Breast epithelium (tissue), 4 donors: Measurements from ENCODE around the gene CENPO. TPM values are rescaled to one million over a fixed set of nuclear protein-coding genes. Genes with fewer than 3 reads are reported as not detected.
A peak's percentile ranks its signal among the peaks of the same experiment; 100 is the strongest.

Experiments
- DNase-seq, 2 donors: peaks; one replicate each; pipeline ENCODE4 v3.0.0-alpha.2; 2019; ENCODE audit warnings: low spot score in 2 of 2
- H3K27ac ChIP-seq, 2 donors: fragments of 200-600 bp; sonication (generic) in 1 of 2; one replicate each; pipeline ENCODE4 v1.5.1; 2016 to 2019; ENCODE audit warnings: mild to moderate bottlenecking in 1 of 2
- H3K27me3 ChIP-seq, 2 donors: fragments of 200-600 bp; sonication (generic) in 1 of 2; one replicate each; pipeline versions ENCODE4 v1.5.1 to v1.6.0; 2017 to 2019; ENCODE audit warnings: control low read depth in 1 of 2, mild to moderate bottlenecking in 1 of 2
- H3K36me3 ChIP-seq: fragments of 200-600 bp; one replicate; pipeline ENCODE4 v1.5.1; 2019
- H3K4me1 ChIP-seq, 2 donors: fragments of 200-600 bp; sonication (generic); one replicate each; pipeline ENCODE4 v1.5.1; 2016 to 2019; ENCODE audit warnings: control low read depth in 1 of 2
- H3K4me3 ChIP-seq, 3 donors: fragments of 200-600 bp; sonication (generic); 1 replicate in 2 of 3; 2 replicates in 1 of 3; pipeline ENCODE4 v1.5.1; 2016 to 2019; ENCODE audit warnings: mild to moderate bottlenecking in 3 of 3, moderate library complexity in 2 of 3
- H3K9me3 ChIP-seq, 2 donors: fragments of 200-600 bp; sonication (generic) in 1 of 2; one replicate each; pipeline ENCODE4 v1.5.1; 2016 to 2019; ENCODE audit warnings: control low read depth in 1 of 2
- CTCF ChIP-seq, 3 donors: fragments of 450-650 bp; IDR thresholded peaks; one replicate each; pipeline ENCODE4 v1.5.1; 2016 to 2017; ENCODE audit warnings: antibody characterized with exemption in 3 of 3, mild to moderate bottlenecking in 3 of 3, moderate library complexity in 3 of 3
- POLR2A ChIP-seq: fragments of 450-650 bp; IDR thresholded peaks from one replicate; pipeline ENCODE4 v1.6.1; 2016; ENCODE audit warnings: antibody characterized with exemption, mild to moderate bottlenecking, moderate library complexity
- POLR2AphosphoS5 ChIP-seq, 3 donors: sonication (generic); formaldehyde crosslinking; IDR thresholded peaks; one replicate each; pipeline ENCODE4 v1.6.1; 2017; ENCODE audit warnings: antibody characterized with exemption in 3 of 3
- intact Hi-C: fragments of 100-400 bp; cut with DNase I; formaldehyde crosslinking; loops from one replicate; pipeline ENCODE4 v1.15.1; 2023; ENCODE audit warnings: low total_unique reads
- total RNA-seq, 3 donors: library from RNA; depleted of rRNA; stranded (reverse); fragments of >200 nt; gene quantifications; one replicate each; pipeline ENCODE4 v1.1.0, GENCODE V29; 2016

CENPO gene
- total RNA-seq, 3 donors from 2014 or later = 1.6 to 4.2 (median 1.8) TPM

- TF ChIP-seq POLR2AphosphoS5 (IDR thresholded peaks at IDR 0.05) (no peak), CTCF (IDR thresholded peaks at IDR 0.05) (no peak), POLR2A (no peak)
Measured at GRCh38 chr2:24785671-24786321, 7.4 kb upstream of the CENPO start.

DNA sequence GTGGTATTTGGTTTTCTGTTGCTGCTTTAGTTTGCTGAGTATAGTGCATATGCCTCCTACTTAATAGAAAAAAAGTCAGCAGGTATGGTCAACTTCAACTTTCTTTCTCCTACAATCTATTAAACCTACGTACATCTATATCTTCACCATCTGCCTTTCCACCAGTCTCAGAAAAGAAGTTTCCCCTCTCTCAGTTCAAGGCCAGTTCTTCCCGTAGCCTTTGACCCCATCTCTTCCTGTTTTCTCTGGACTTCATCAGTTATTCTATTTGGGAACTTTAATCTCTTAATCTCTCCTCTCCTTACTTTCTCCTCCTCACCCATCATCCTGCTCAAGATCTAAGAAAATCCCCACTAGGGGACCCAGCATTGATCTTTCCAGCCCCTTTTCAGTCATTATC, 5.7 kb upstream of the CENPO start:
- H3K36me3 ChIP-seq = no peaks in the 10 kb centered on the region
- TF ChIP-seq CTCF (IDR thresholded peaks at IDR 0.05) = no peak
- no peak for TF ChIP-seq POLR2AphosphoS5 (IDR thresholded peaks at IDR 0.05)
- TF ChIP-seq POLR2A = no peak

More at GRCh38 chr2:24785671-24786321, 7.4 kb upstream of the CENPO start:
- Histone ChIP-seq H3K9me3 (no peaks in the 10 kb centered on the region), H3K27me3 (no peaks in the 10 kb centered on the region), H3K36me3 (no peaks in the 10 kb centered on the region), H3K4me3 (no peak overlapping the region), H3K4me1 (no peaks in the 10 kb centered on the region), H3K27ac (no peak overlapping the region)
- intact Hi-C loops = no loop called here
- no peak for DNase-seq

GRCh38 chr2:24788816-24789215, 4.4 kb upstream of the CENPO start:
- intact Hi-C loops = no loop called here
- TF ChIP-seq CTCF (IDR thresholded peaks at IDR 0.05) (no peak), POLR2AphosphoS5 (IDR thresholded peaks at IDR 0.05) (no peak), POLR2A (no peak)
- no peak for DNase-seq
- Histone ChIP-seq H3K9me3 (no peaks in the 10 kb centered on the region), H3K4me3 (no peak overlapping the region), H3K4me1 (peaks cover 0 to 2% of the 10 kb centered on the region in 2 donors), H3K27me3 (no peaks in the 10 kb centered on the region), H3K36me3 (no peaks in the 10 kb centered on the region), H3K27ac (no peak overlapping the region)

More for the DNA sequence above, 5.7 kb upstream of the CENPO start:
- Histone ChIP-seq H3K9me3 (no peaks in the 10 kb centered on the region), H3K27me3 (no peaks in the 10 kb centered on the region), H3K4me3 (no peak overlapping the region), H3K4me1 (no peaks in the 10 kb centered on the region), H3K27ac (no peak overlapping the region)
- intact Hi-C loops = no loop called here
- no peak for DNase-seq

- Histone ChIP-seq H3K36me3 (no peaks in the 10 kb centered on the region), H3K27me3 (no peaks in the 10 kb centered on the region), H3K4me1 (peaks cover 0 to 3% of the 10 kb centered on the region in 2 donors), H3K9me3 (no peaks in the 10 kb centered on the region), H3K27ac (no peak overlapping the region), H3K4me3 (no peak overlapping the region)
- intact Hi-C loops = no loop called here
- no peak for DNase-seq
- TF ChIP-seq POLR2AphosphoS5 (IDR thresholded peaks at IDR 0.05) (no peak), POLR2A (no peak), CTCF (IDR thresholded peaks at IDR 0.05) (no peak)
Measured at GRCh38 chr2:24791452-24791851, 1.8 kb upstream of the CENPO start.

DNA sequence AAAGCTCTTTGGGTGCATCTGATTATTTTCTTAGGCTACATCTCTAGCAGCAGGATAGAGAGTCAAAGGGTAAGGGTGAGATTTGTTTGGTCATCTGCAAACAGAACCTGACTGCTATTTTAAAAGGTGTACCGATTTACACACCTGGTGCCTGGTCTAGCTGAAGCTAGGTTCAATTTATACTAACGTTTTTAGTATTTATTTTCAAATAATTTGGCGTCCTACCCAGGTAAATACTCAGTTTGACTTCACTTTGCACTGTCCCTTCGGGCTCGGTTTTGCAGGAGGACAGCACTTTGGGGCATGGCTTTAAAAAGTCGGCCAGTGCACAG, 717 bp upstream of the CENPO start:
- intact Hi-C loops = no loop called here
- TF ChIP-seq CTCF (IDR thresholded peaks at IDR 0.05) (no peak), POLR2A (no peak), POLR2AphosphoS5 (IDR thresholded peaks at IDR 0.05) (no peak)
- Histone ChIP-seq H3K27ac (peak overlapping the region; percentile 98 to 99), H3K36me3 (no peaks in the 10 kb centered on the region), H3K9me3 (no peaks in the 10 kb centered on the region), H3K4me3 (peak overlapping the region; percentile 57 to 88 (median 71)), H3K27me3 (no peaks in the 10 kb centered on the region), H3K4me1 (peaks cover 0 to 3% of the 10 kb centered on the region in 2 donors)
- DNase-seq = no peak
